CD8-positive, alpha-beta memory T cell (primary cell): ENCODE measurements around the gene EDC4. TPM values are rescaled to one million over a fixed set of nuclear protein-coding genes. Genes with fewer than 3 reads are reported as not detected.

Experiments
- CTCF ChIA-PET: fragments of 350-600 bp; sonication (Branson Sonifier 250); formaldehyde crosslinking; loops from one replicate; lab custom pipeline; 2021; ENCODE audit warnings: antibody characterized with exemption; lab: Charles Lee
- POLR2A ChIA-PET: fragments of 350-600 bp; sonication (Branson Sonifier 250); formaldehyde crosslinking; loops from one replicate; lab custom pipeline; 2021; ENCODE audit warnings: antibody characterized with exemption; lab: Charles Lee
- DNase-seq, 5 donors: peaks; one replicate each; pipeline versions ENCODE4 v3.0.0 to v3.0.0-alpha.2; 2020 to 2022; ENCODE audit warnings: mixed read lengths in 1 of 5
- H3K27ac ChIP-seq: one replicate; pipeline ENCODE4 v1.7.0; 2013; ENCODE audit warnings: low read depth, mild to moderate bottlenecking, low read length, moderate library complexity
- H3K27me3 ChIP-seq: 2 replicates; pipeline ENCODE4 v1.7.0; 2013; ENCODE audit warnings: low read length, mild to moderate bottlenecking; ENCODE audit not compliant: insufficient read depth, poor library complexity, severe bottlenecking
- H3K36me3 ChIP-seq: 2 replicates; pipeline ENCODE4 v1.7.0; 2013; ENCODE audit warnings: mild to moderate bottlenecking, low read length, moderate library complexity; ENCODE audit not compliant: insufficient read depth
- H3K4me1 ChIP-seq: 2 replicates; pipeline ENCODE4 v1.7.0; 2013; ENCODE audit warnings: mild to moderate bottlenecking, low read length, moderate library complexity; ENCODE audit not compliant: insufficient read depth
- H3K4me3 ChIP-seq: 2 replicates; pipeline ENCODE4 v1.7.0; 2013; ENCODE audit warnings: mild to moderate bottlenecking, low read length
- H3K9me3 ChIP-seq: 2 replicates; pipeline ENCODE4 v1.7.0; 2013; ENCODE audit warnings: mild to moderate bottlenecking, low read length
- H3K27ac Mint-ChIP-seq, 8 donors: one replicate each; pipeline ENCODE4 v1.8.0; 2020 to 2021; ENCODE audit warnings: mixed read lengths in 8 of 8, mild to moderate bottlenecking in 6 of 8, inconsistent platforms in 3 of 8, moderate library complexity in 3 of 8
- H3K27me3 Mint-ChIP-seq, 2 donors: one replicate each; pipeline ENCODE4 v1.8.0; 2020 to 2021; ENCODE audit warnings: mixed read lengths in 2 of 2, mild to moderate bottlenecking in 1 of 2, moderate library complexity in 1 of 2
- H3K36me3 Mint-ChIP-seq, 3 donors: one replicate each; pipeline ENCODE4 v1.8.0; 2020 to 2021; ENCODE audit warnings: mixed read lengths in 3 of 3, inconsistent platforms in 1 of 3, mild to moderate bottlenecking in 1 of 3
- H3K4me1 Mint-ChIP-seq, 3 donors: one replicate each; pipeline ENCODE4 v1.8.0; 2020 to 2021; ENCODE audit warnings: mixed read lengths in 3 of 3, inconsistent platforms in 1 of 3, mild to moderate bottlenecking in 1 of 3
- H3K4me3 Mint-ChIP-seq, 7 donors: one replicate each; pipeline ENCODE4 v1.8.0; 2020 to 2021; ENCODE audit warnings: mixed read lengths in 7 of 7, mild to moderate bottlenecking in 6 of 7, moderate library complexity in 4 of 7, inconsistent platforms in 2 of 7
- H3K9me3 Mint-ChIP-seq, 5 donors: one replicate each; pipeline ENCODE4 v1.8.0; 2020 to 2022; ENCODE audit warnings: mixed read lengths in 5 of 5, mild to moderate bottlenecking in 3 of 5, moderate library complexity in 2 of 5, inconsistent platforms in 1 of 5
- polyA plus RNA-seq: library from polyadenylated mRNA; unstranded; fragments of 300-500 nt; fragmentation: Illumina TruSeq; gene quantifications from one replicate; pipeline ENCODE4 v1.2.3, GENCODE V29; 2021
- total RNA-seq, 2 experiments: library from RNA; stranded (reverse); gene quantifications; one replicate each; pipeline ENCODE4 v1.2.3, GENCODE V29; 2021

Gene EDC4
- 100 to 1,000 TPM; 105 to 108 TPM for total RNA-seq
- 30.1 TPM for polyA plus RNA-seq

GRCh38 chr16:67872631-67873434, at the start of gene EDC4:
TSS of gene EDC4 (plus strand) at chr16:67873052. CDS start at chr16:67873262, 210 bp downstream.
- Histone ChIP-seq H3K4me1 (peaks cover 35% of the 10 kb centered on the region), H3K27me3 (no peaks in the 10 kb centered on the region), H3K9me3 (no peaks in the 10 kb centered on the region), H3K36me3 (peaks cover 20% of the 10 kb centered on the region), H3K4me3 (peak within 1 kb of the TSS; percentile 79), H3K27ac (peak within 1 kb of the TSS; percentile 91)
- H3K36me3 Mint-ChIP-seq: peaks cover 0 to 65% (median 7%) of the 10 kb centered on the region in 3 donors
- H3K27me3 Mint-ChIP-seq: no peaks in the 10 kb centered on the region
- ChIA-PET POLR2A (interaction anchor here (1.0 to 1.4 kb wide), 5 partner anchors 29 to 66 kb away, joined by 3 to 8 read pairs (median 5); partner anchors contain the start of genes PSMB10, RANBP10 and TSNAXIP1), CTCF (interaction anchor here (0.7 to 2.9 kb wide), 9 partner anchors 11 to 63 kb away, joined by 3 to 15 read pairs (median 3); partner anchors contain the start of gene NRN1L)
- DNase-seq: peak; percentile 81 to 91 (median 84)
- peaks cover 33 to 42% (median 39%) of the 10 kb centered on the region in 3 donors for H3K4me1 Mint-ChIP-seq
- no peaks in the 10 kb centered on the region for H3K9me3 Mint-ChIP-seq
- H3K27ac Mint-ChIP-seq: peak within 1 kb of the TSS; percentile 88 to 96 (median 94)
- H3K4me3 Mint-ChIP-seq: peak within 1 kb of the TSS; percentile 91 to 96 (median 93)

- H3K27ac ChIP-seq: no peak overlapping the region
- no peaks in the 10 kb centered on the region for H3K27me3 ChIP-seq
- no peaks in the 10 kb centered on the region for H3K36me3 ChIP-seq
- no peak overlapping the region for H3K4me3 ChIP-seq
- Mint-ChIP-seq H3K36me3 (peaks cover 0 to 39% (median 0%) of the 10 kb centered on the region in 3 donors), H3K27me3 (no peaks in the 10 kb centered on the region), H3K4me1 (no peaks in the 10 kb centered on the region), H3K4me3 (no peak overlapping the region), H3K27ac (peak overlapping the region in 1 of 8 donors; percentile 38), H3K9me3 (no peaks in the 10 kb centered on the region)
- H3K9me3 ChIP-seq: no peaks in the 10 kb centered on the region
- POLR2A ChIA-PET: no interaction called here
- no peaks in the 10 kb centered on the region for H3K4me1 ChIP-seq
- CTCF ChIA-PET: interaction anchor here (2.0 to 2.3 kb wide), 2 partner anchors 8 to 9 kb away, joined by 9 to 15 read pairs; no protein-coding TSS in a partner anchor
- no peak for DNase-seq
Observed at GRCh38 chr16:67825119-67825518, 47.7 kb upstream of the EDC4 start.

- H3K27ac Mint-ChIP-seq: peak overlapping the region in 1 of 8 donors; percentile 12
- no peak overlapping the region for H3K4me3 Mint-ChIP-seq
- no peaks in the 10 kb centered on the region for H3K9me3 Mint-ChIP-seq
- peaks cover 0 to 47% (median 2%) of the 10 kb centered on the region in 3 donors for H3K36me3 Mint-ChIP-seq
- Histone ChIP-seq H3K36me3 (peaks cover under 1% of the 10 kb centered on the region), H3K4me1 (no peaks in the 10 kb centered on the region), H3K9me3 (no peaks in the 10 kb centered on the region), H3K27ac (no peak overlapping the region), H3K4me3 (no peak overlapping the region), H3K27me3 (no peaks in the 10 kb centered on the region)
- H3K27me3 Mint-ChIP-seq: no peaks in the 10 kb centered on the region
- DNase-seq: no peak
- ChIA-PET CTCF (interaction anchor here (2.0 kb wide), 1 partner anchor 9 kb away, joined by 15 read pairs; no protein-coding TSS in a partner anchor), POLR2A (no interaction called here)
- H3K4me1 Mint-ChIP-seq: no peaks in the 10 kb centered on the region
Observed at GRCh38 chr16:67825906-67826305, 46.9 kb upstream of the EDC4 start.

GRCh38 chr16:67828651-67829050, 44.2 kb upstream of the EDC4 start:
- Histone ChIP-seq H3K36me3 (peaks cover 8% of the 10 kb centered on the region), H3K27ac (no peak overlapping the region), H3K4me1 (peaks cover 10% of the 10 kb centered on the region), H3K4me3 (no peak overlapping the region), H3K27me3 (no peaks in the 10 kb centered on the region), H3K9me3 (no peaks in the 10 kb centered on the region)
- no peak for DNase-seq
- Mint-ChIP-seq H3K4me3 (no peak overlapping the region), H3K9me3 (no peaks in the 10 kb centered on the region), H3K27me3 (no peaks in the 10 kb centered on the region), H3K4me1 (peaks cover 8 to 15% (median 14%) of the 10 kb centered on the region in 3 donors), H3K27ac (no peak overlapping the region), H3K36me3 (peaks cover 0 to 60% (median 2%) of the 10 kb centered on the region in 3 donors)
- CTCF ChIA-PET: interaction anchor here (3.9 kb wide), 1 partner anchor 12 kb away, joined by 18 read pairs; no protein-coding TSS in a partner anchor
- POLR2A ChIA-PET: no interaction called here

- H3K9me3 ChIP-seq: no peaks in the 10 kb centered on the region
- Mint-ChIP-seq H3K9me3 (no peaks in the 10 kb centered on the region), H3K36me3 (peaks cover 0 to 44% (median 2%) of the 10 kb centered on the region in 3 donors), H3K4me1 (peaks cover 13 to 21% (median 19%) of the 10 kb centered on the region in 3 donors), H3K27me3 (peaks cover 0 to 1% of the 10 kb centered on the region in 2 donors), H3K27ac (peak overlapping the region in 7 of 8 donors; percentile 57 to 92 (median 63)), H3K4me3 (peak overlapping the region; percentile 88 to 95 (median 92))
- peak overlapping the region; percentile 79 for H3K27ac ChIP-seq
- POLR2A ChIA-PET: interaction anchor here (1.1 to 1.9 kb wide), 3 partner anchors 12 to 27 kb away, joined by 7 to 12 read pairs (median 8); partner anchors contain the start of genes NUTF2, RANBP10 and TSNAXIP1
- H3K36me3 ChIP-seq: peaks cover 8% of the 10 kb centered on the region
- H3K4me3 ChIP-seq: peak overlapping the region; percentile 90
- no peak for DNase-seq
- peaks cover 16% of the 10 kb centered on the region for H3K4me1 ChIP-seq
- CTCF ChIA-PET: interaction anchor here (0.9 to 5.2 kb wide), 9 partner anchors 9 to 312 kb away, joined by 3 to 35 read pairs (median 6); partner anchors contain the start of genes RANBP10 and TSNAXIP1
- H3K27me3 ChIP-seq: no peaks in the 10 kb centered on the region
Observed at GRCh38 chr16:67833030-67833414, 39.8 kb upstream of the EDC4 start.

GRCh38 chr16:67833415-67834241, 39.2 kb upstream of the EDC4 start:
- CTCF ChIA-PET: interaction anchor here (0.9 to 5.2 kb wide), 12 partner anchors 9 to 312 kb away, joined by 3 to 35 read pairs (median 6); partner anchors contain the start of genes RANBP10 and TSNAXIP1
- peaks cover 13 to 21% (median 19%) of the 10 kb centered on the region in 3 donors for H3K4me1 Mint-ChIP-seq

GRCh38 chr16:67834242-67834614, 38.6 kb upstream of the EDC4 start:
- Histone ChIP-seq H3K27ac (peak overlapping the region; percentile 79), H3K27me3 (no peaks in the 10 kb centered on the region), H3K4me1 (peaks cover 16% of the 10 kb centered on the region), H3K4me3 (peak overlapping the region; percentile 90), H3K9me3 (no peaks in the 10 kb centered on the region), H3K36me3 (peaks cover 8% of the 10 kb centered on the region)
- H3K36me3 Mint-ChIP-seq: peaks cover 0 to 32% (median 2%) of the 10 kb centered on the region in 3 donors
- POLR2A ChIA-PET: interaction anchor here (0.6 to 1.9 kb wide), 5 partner anchors 11 to 101 kb away, joined by 3 to 12 read pairs (median 3); partner anchors contain the start of genes NUTF2, RANBP10 and TSNAXIP1
- peak overlapping the region; percentile 88 to 95 (median 92) for H3K4me3 Mint-ChIP-seq
- peaks cover 13 to 21% (median 19%) of the 10 kb centered on the region in 3 donors for H3K4me1 Mint-ChIP-seq
- H3K27ac Mint-ChIP-seq: peak overlapping the region in 6 of 8 donors; percentile 37 to 88 (median 79)
- DNase-seq: no peak
- CTCF ChIA-PET: interaction anchor here (0.9 to 5.2 kb wide), 11 partner anchors 9 to 313 kb away, joined by 3 to 35 read pairs (median 6); partner anchors contain the start of genes RANBP10 and TSNAXIP1
- peaks cover 0 to 1% of the 10 kb centered on the region in 2 donors for H3K27me3 Mint-ChIP-seq
- no peaks in the 10 kb centered on the region for H3K9me3 Mint-ChIP-seq

More at GRCh38 chr16:67833415-67834241, 39.2 kb upstream of the EDC4 start:
- no peaks in the 10 kb centered on the region for H3K9me3 Mint-ChIP-seq
- Histone ChIP-seq H3K27me3 (no peaks in the 10 kb centered on the region), H3K4me1 (peaks cover 16% of the 10 kb centered on the region), H3K36me3 (peaks cover 8% of the 10 kb centered on the region), H3K27ac (peak overlapping the region; percentile 79), H3K4me3 (peak overlapping the region; percentile 90), H3K9me3 (no peaks in the 10 kb centered on the region)
- peaks cover 0 to 38% (median 2%) of the 10 kb centered on the region in 3 donors for H3K36me3 Mint-ChIP-seq
- DNase-seq: peak; percentile 87 to 95 (median 88)
- peak overlapping the region; percentile 88 to 95 (median 92) for H3K4me3 Mint-ChIP-seq
- H3K27ac Mint-ChIP-seq: peak overlapping the region; percentile 37 to 92 (median 86)
- H3K27me3 Mint-ChIP-seq: peaks cover 0 to 1% of the 10 kb centered on the region in 2 donors
- POLR2A ChIA-PET: interaction anchor here (0.6 to 1.9 kb wide), 6 partner anchors 12 to 102 kb away, joined by 3 to 12 read pairs (median 5); partner anchors contain the start of genes NUTF2, RANBP10 and TSNAXIP1
